ENCODE data around the gene TSPEAR.

The TSPEAR gene

DNA sequence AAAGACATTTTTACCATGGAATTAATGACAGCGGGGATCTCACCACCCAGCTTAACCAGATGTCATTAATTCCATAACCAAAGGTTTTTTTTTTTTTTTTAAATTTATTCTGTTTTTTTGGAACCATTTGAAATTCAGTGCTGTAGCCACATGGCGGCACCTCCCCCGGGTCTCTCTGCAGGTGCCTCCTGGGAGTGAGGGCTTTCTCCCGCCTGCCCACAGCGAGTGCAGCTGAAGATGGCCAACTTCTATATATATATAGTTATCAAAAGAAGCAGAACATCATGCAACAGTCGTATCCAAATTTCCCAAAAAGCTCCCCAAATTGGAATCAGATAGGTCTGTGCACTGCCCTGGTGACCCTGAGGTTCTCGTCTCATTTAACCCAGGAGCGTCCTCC lies 95.9 kb downstream of the TSPEAR start:
- no peak overlapping the region for H3K4me3 ChIP-seq (ENCODE audit: low read depth, low read length)
- DNase-seq (ENCODE audit: low read depth), result no peak
- no peak for TF ChIP-seq CTCF (IDR thresholded peaks at IDR 0.05; ENCODE audit: control insufficient read depth, extremely low read depth, insufficient read depth)

- no peak for TF ChIP-seq CTCF (IDR thresholded peaks at IDR 0.05; ENCODE audit: control insufficient read depth, extremely low read depth, insufficient read depth)
- H3K4me3 ChIP-seq (ENCODE audit: low read depth, low read length), result no peak overlapping the region
- DNase-seq (ENCODE audit: low read depth), result no peak
Measured at GRCh38 chr21:44614961-44615391, 96.4 kb downstream of the TSPEAR start.

- H3K4me3 ChIP-seq (ENCODE audit: low read depth, low read length), result no peak overlapping the region
- no peak for TF ChIP-seq CTCF (IDR thresholded peaks at IDR 0.05; ENCODE audit: control insufficient read depth, extremely low read depth, insufficient read depth)
- no peak for DNase-seq (ENCODE audit: low read depth)
Measured at GRCh38 chr21:44614161-44614631, 97.2 kb downstream of the TSPEAR start.

DNA sequence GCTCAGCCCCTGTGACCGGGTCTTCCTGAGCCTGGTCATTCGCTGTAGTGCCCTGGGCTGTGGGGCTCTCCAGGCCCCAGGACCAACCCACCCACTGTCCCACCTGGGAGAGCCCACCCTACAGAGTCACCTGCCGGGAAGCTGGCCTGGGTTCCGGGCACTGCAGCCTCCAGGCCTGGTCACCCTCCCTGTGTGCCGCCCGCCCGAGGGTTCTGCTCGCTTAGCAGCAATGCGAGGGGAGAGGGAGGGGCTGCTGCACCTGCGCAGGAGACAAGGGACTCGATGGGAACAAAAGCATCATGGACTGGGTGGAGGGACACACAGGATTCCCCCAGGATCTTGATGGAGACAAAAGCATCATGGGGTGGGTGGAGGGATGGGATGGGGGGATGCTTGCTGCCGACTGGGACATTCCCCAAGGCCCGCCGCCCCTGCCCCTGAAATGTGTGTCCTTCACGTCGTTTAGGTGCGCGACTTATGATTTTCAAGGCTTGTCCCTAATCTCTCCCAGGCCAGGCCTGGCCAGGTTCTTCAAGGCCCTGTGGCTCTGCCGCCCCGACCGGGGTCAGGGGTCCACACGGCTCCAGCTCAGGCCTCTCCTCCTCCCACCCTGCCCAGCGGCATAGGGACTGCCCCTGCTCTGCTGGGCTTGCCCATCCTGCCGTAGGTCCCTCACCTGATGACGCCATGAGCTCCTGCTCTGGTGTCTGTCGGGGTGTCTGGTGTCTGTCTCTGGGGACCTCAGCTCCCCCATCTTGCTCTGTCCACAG lies 97.8 kb downstream of the TSPEAR start:
- H3K4me3 ChIP-seq (ENCODE audit: low read depth, low read length), result no peak overlapping the region
- no peak for DNase-seq (ENCODE audit: low read depth)
- TF ChIP-seq CTCF (IDR thresholded peaks at IDR 0.05; ENCODE audit: control insufficient read depth, extremely low read depth, insufficient read depth), result no peak

DNA sequence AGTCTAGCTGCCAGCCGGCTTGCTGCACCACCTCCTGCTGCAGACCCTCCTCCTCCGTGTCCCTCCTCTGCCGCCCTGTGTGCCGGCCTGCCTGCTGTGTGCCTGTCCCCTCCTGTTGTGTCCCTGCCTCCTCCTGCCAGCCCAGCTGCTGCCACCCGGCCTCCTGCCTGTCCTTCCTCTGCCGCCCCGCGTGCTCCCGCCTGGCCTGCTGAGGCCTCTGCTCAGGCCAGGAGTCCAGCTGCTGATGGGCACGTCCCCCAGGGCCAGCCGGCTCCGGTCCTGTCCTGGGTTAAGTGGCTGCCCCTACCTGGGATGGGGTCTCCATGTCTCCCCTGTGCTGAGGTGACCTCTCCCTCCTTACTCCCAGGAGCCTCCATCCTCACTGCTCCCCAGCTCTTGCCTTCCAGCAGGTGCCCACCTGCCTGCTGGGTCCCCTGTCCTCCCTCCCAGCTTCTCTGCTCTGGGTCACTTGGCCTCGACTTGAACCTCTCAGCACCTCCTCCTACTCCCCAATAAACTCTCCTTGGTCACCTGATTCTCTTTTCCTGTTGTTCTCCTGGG lies 98.6 kb downstream of the TSPEAR start:
- no peak for DNase-seq (ENCODE audit: low read depth)
- H3K4me3 ChIP-seq (ENCODE audit: low read depth, low read length), result no peak overlapping the region
- TF ChIP-seq CTCF (IDR thresholded peaks at IDR 0.05; ENCODE audit: control insufficient read depth, extremely low read depth, insufficient read depth), result no peak

DNA sequence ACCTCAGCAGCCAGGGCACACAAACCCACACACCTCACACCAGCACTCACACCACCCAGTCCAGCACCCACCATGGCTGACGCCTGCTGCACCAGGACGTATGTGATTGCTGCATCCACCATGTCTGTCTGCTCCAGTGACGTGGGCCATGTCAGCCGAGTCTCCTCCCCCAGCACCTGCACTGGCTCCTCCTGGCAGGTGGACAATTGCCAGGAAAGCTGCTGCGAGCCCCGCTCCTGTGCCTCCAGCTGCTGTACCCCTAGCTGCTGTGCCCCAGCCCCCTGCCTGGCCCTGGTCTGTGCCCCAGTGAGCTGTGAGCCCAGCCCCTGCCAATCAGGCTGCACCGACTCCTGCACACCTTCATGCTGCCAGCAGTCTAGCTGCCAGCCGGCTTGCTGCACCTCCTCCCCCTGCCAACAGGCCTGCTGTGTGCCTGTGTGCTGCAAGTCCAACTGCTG lies 99.3 kb downstream of the TSPEAR start, which contains the start of gene KRTAP10-8:
Gene KRTAP10-8, plus strand, starts transcription at position 51 of the 458 bp plus-strand sequence. Its CDS starts 22 bp downstream, at position 73.
- no peak within 1 kb of the TSS for H3K4me3 ChIP-seq (ENCODE audit: low read depth, low read length)
- DNase-seq (ENCODE audit: low read depth), result no peak
- no peak for TF ChIP-seq CTCF (IDR thresholded peaks at IDR 0.05; ENCODE audit: control insufficient read depth, extremely low read depth, insufficient read depth)

All from LNCaP clone FGC (cell line).